HepG2 (cell line): ENCODE results near the gene CPAMD8. TPM values are rescaled to one million over a fixed set of nuclear protein-coding genes. Genes with fewer than 3 reads are reported as not detected.

Source experiments
- ATAC-seq: fragments of 200-7000 bp; cut with Tn5 transposase; 3 replicates; pipeline ENCODE4 v1.9.1; 2020; ENCODE audit warnings: mild to moderate bottlenecking, moderate library complexity
- BruUV-seq: library from RNA; stranded (reverse); fragments of 400-500 nt; replicated peaks from 2 replicates; lab custom pipeline; 2021; lab: Mats Ljungman, UMichigan
- CTCF ChIA-PET: fragments of 300-600 bp; formaldehyde crosslinking; extraction: SDS; loops from one replicate; lab custom pipeline; 2021; ENCODE audit warnings: low total read pairs, inconsistent platforms, low intra/inter-chr PET ratio; lab: Yijun Ruan, JAX
- POLR2A ChIA-PET: fragments of 350-600 bp; sonication (Branson Sonifier 250); formaldehyde crosslinking; loops from one replicate; lab custom pipeline; 2020; ENCODE audit warnings: antibody characterized with exemption, inconsistent platforms; lab: Yijun Ruan, JAX
- DNase-seq: peaks from one replicate; pipeline ENCODE4 v3.0.0-alpha.2; 2015; ENCODE audit warnings: low spot score
- FAIRE-seq: peaks from 3 replicates; lab custom pipeline; 2011; peaks lifted over from hg19 to GRCh38; lab: Jason Lieb, UNC
- H2AFZ ChIP-seq: one replicate; pipeline ENCODE4 v1.6.1; 2011; ENCODE audit warnings: low read length, inconsistent platforms
- H3K27ac ChIP-seq: fragments of 300-600 bp; 3 replicates; pipeline ENCODE4 v1.8.0; 2011; ENCODE audit warnings: mixed run types, mild to moderate bottlenecking, mixed read lengths, low read length, inconsistent platforms; ENCODE audit not compliant: insufficient read depth; ENCODE audit errors: extremely low read length
- H3K27me3 ChIP-seq, 2 experiments: fragments of 200-600 bp in 1 of 2; 2 replicates in 1 of 2; 3 replicates in 1 of 2; pipeline versions ENCODE4 v1.6.0 to v1.8.0; 2011; ENCODE audit warnings: low read length in 2 of 2, mild to moderate bottlenecking in 2 of 2, moderate library complexity in 2 of 2, inconsistent platforms in 1 of 2; ENCODE audit not compliant: insufficient read depth in 2 of 2, control insufficient read depth in 1 of 2
- H3K36me3 ChIP-seq, 2 experiments: fragments of 200-600 bp in 1 of 2; replicated peaks in 1 of 2; 2 replicates in 1 of 2; 3 replicates in 1 of 2; pipeline versions ENCODE4 v1.5.1 to v1.8.0; 2011; ENCODE audit warnings: low read length in 2 of 2, inconsistent platforms in 1 of 2; ENCODE audit not compliant: insufficient read depth in 2 of 2, control insufficient read depth in 1 of 2
- H3K4me1 ChIP-seq: 2 replicates; pipeline ENCODE4 v1.5.1; 2012; ENCODE audit warnings: low read length, inconsistent platforms; ENCODE audit not compliant: insufficient read depth
- H3K4me2 ChIP-seq: 2 replicates; pipeline ENCODE4 v1.6.0; 2011; ENCODE audit warnings: low read depth, low read length, inconsistent platforms
- H3K4me3 ChIP-seq, 3 experiments: fragments of 200-600 bp in 1 of 3; sonication (generic), shearing (Covaris generic) in 1 of 3; replicated peaks in 1 of 3; 2 replicates each; pipeline ENCODE4 v1.5.1; 2011 to 2016; ENCODE audit warnings: low read length in 3 of 3, inconsistent platforms in 2 of 3, low read depth in 2 of 3, mild to moderate bottlenecking in 2 of 3, control low read depth in 1 of 3, mixed read lengths in 1 of 3; ENCODE audit not compliant: insufficient read depth in 1 of 3
- H3K79me2 ChIP-seq: one replicate; pipeline ENCODE4 v1.6.1; 2011; ENCODE audit warnings: low read length, inconsistent platforms; ENCODE audit not compliant: insufficient read depth
- H3K9ac ChIP-seq: 2 replicates; pipeline ENCODE4 v1.6.0; 2011; ENCODE audit warnings: mild to moderate bottlenecking, low read depth, low read length, inconsistent platforms; ENCODE audit not compliant: insufficient read depth
- H3K9me3 ChIP-seq: 2 replicates; pipeline ENCODE4 v1.5.1; 2012; ENCODE audit warnings: mild to moderate bottlenecking, low read length
- H4K20me1 ChIP-seq: 2 replicates; pipeline ENCODE4 v1.6.0; 2011; ENCODE audit warnings: inconsistent platforms, mild to moderate bottlenecking, low read length, moderate library complexity; ENCODE audit not compliant: insufficient read depth
- E2F1 ChIP-seq: sonication (generic); formaldehyde crosslinking; IDR thresholded peaks from 2 replicates; pipeline ENCODE4 v1.5.0; 2020; ENCODE audit warnings: missing genetic modification reagents
- GFI1 ChIP-seq: sonication (generic); formaldehyde crosslinking; IDR thresholded peaks from 2 replicates; pipeline ENCODE4 v1.5.0; 2020; ENCODE audit warnings: missing genetic modification reagents, mild to moderate bottlenecking, borderline replicate concordance
- HBP1 ChIP-seq: IDR thresholded peaks from 2 replicates; pipeline ENCODE4 v1.6.1; 2016; ENCODE audit warnings: low read depth, control low read depth
- JUNB ChIP-seq: sonication (generic); formaldehyde crosslinking; IDR thresholded peaks from 2 replicates; pipeline ENCODE4 v1.8.0; 2022; ENCODE audit warnings: missing genetic modification reagents, mild to moderate bottlenecking, borderline replicate concordance
- KLF16 ChIP-seq, 2 experiments: sonication (generic) in 1 of 2; formaldehyde crosslinking in 1 of 2; IDR thresholded peaks; 2 replicates each; pipeline versions ENCODE4 v1.6.1 to v1.8.0; 2016 to 2023; ENCODE audit warnings: missing genetic modification reagents in 2 of 2, missing compliant biosample characterization in 1 of 2
- KLF6 ChIP-seq: IDR thresholded peaks from 2 replicates; pipeline ENCODE4 v1.8.0; 2016; ENCODE audit warnings: missing biosample characterization, missing genetic modification reagents
- NR2C2 ChIP-seq: sonication (generic); formaldehyde crosslinking; IDR thresholded peaks from 2 replicates; pipeline ENCODE4 v1.4.0; 2020; ENCODE audit warnings: missing genetic modification reagents, mild to moderate bottlenecking, moderate library complexity, borderline replicate concordance
- PHF5A ChIP-seq: IDR thresholded peaks from one replicate; pipeline ENCODE4 v1.6.1; 2018; ENCODE audit warnings: low read depth, missing genetic modification reagents; ENCODE audit not compliant: unreplicated experiment
- PPARG ChIP-seq: conservative IDR thresholded peaks from 2 replicates; pipeline ENCODE4 v1.6.1; 2016; ENCODE audit warnings: missing biosample characterization, missing genetic modification reagents
- SSRP1 ChIP-seq: IDR thresholded peaks from 2 replicates; pipeline ENCODE4 v1.6.1; 2016; ENCODE audit warnings: control low read depth
- TGIF2 ChIP-seq: IDR thresholded peaks from 2 replicates; pipeline ENCODE4 v1.6.1; 2016; ENCODE audit warnings: control low read depth, missing compliant biosample characterization
- ZBTB49 ChIP-seq: sonication (generic); formaldehyde crosslinking; IDR thresholded peaks from 2 replicates; pipeline ENCODE4 v1.4.0; 2020; ENCODE audit warnings: missing genetic modification reagents, borderline replicate concordance
- ZFYVE20 ChIP-seq: sonication (generic); formaldehyde crosslinking; IDR thresholded peaks from 2 replicates; pipeline ENCODE4 v1.8.0; 2023; ENCODE audit warnings: low read depth, mild to moderate bottlenecking, moderate library complexity, missing genetic modification reagents, borderline replicate concordance
- WGBS: methylation state at CpG from one replicate; pipeline ENCODE4 v1.1.6; 2017; ENCODE audit warnings: low lambda C conversion rate; 5-methylcytosine and 5-hydroxymethylcytosine counted together
- in situ Hi-C: cut with HindIII; loops from 2 replicates; pipeline ENCODE4 v1.10.0; 2017; ENCODE audit warnings: low pct_unique_long_range_greater_than_20kb; ENCODE audit not compliant: extremely low pct_ligation_motif_present
- intact Hi-C: fragments of 100-400 bp; cut with micrococcal nuclease; formaldehyde crosslinking; loops from one replicate; pipeline ENCODE4 v1.10.0; 2022; ENCODE audit not compliant: unreplicated experiment
- polyA plus RNA-seq, 8 experiments: library from polyadenylated mRNA; depleted of rRNA in 3 of 8; stranded (reverse) in 7 of 8; unstranded in 1 of 8; fragments of >200 nt; fragmentation: Illumina TruSeq in 4 of 8; extraction: Trizol in 4 of 8; gene quantifications; 2 replicates each; pipeline versions ENCODE4 v1.2.1 to v1.2.3, GENCODE V29; 2011 to 2016; ENCODE audit warnings: low read depth in 4 of 8, missing spikeins in 1 of 8, mixed read lengths in 1 of 8; ENCODE audit not compliant: insufficient read depth in 1 of 8
- total RNA-seq, 5 experiments: library from RNA; depleted of rRNA; stranded (reverse); fragments of >200 nt; fragmentation: Illumina TruSeq; extraction: Trizol; gene quantifications; 2 replicates each; pipeline ENCODE4 v1.2.3, GENCODE V29; 2016; ENCODE audit warnings: low read depth in 1 of 5
- TF ChIP-seq, protein P1 (sequence below): IDR thresholded peaks from 2 replicates; pipeline ENCODE4 v1.6.1; 2016; ENCODE audit warnings: missing biosample characterization, missing genetic modification reagents, low read depth
- TF ChIP-seq, protein P2 (sequence below): sonication (generic); formaldehyde crosslinking; IDR thresholded peaks from 2 replicates; pipeline ENCODE4 v1.4.0; 2020; ENCODE audit warnings: missing genetic modification reagents

Gene CPAMD8
- total and polyA plus RNA-seq, 2 of the 13 experiments (the other 11 are each of a cell fraction or from before 2014, with no cell fraction given): 0.29 to 0.34 TPM

- Histone ChIP-seq H3K4me1 (no peaks in the 10 kb centered on the region), H3K79me2 (no peaks in the 10 kb centered on the region), H3K36me3 (peaks cover 29 to 63% of the 10 kb centered on the region in 2 experiments), H4K20me1 (no peaks in the 10 kb centered on the region), H2AFZ (no peak overlapping the region), H3K27ac (no peak overlapping the region), H3K4me3 (no peak overlapping the region), H3K4me2 (no peak overlapping the region), H3K9me3 (no peaks in the 10 kb centered on the region), H3K9ac (no peak overlapping the region), H3K27me3 (no peaks in the 10 kb centered on the region)
- in situ Hi-C loops: loop anchor here (10.0 kb wide), 1 partner anchor 281 kb away; no protein-coding TSS in a partner anchor
- intact Hi-C loops: no loop called here
- over 99% methylated on average over 14 of the region's 15 CpGs for WGBS
- ChIA-PET CTCF (no interaction called here), POLR2A (no interaction called here)
- ATAC-seq: no peak
- no peak for FAIRE-seq
- no TSS peak for BruUV-seq
- DNase-seq: no peak
- TF ChIP-seq HBP1 (CRISPR knock-in tag) (no peak), JUNB (CRISPR knock-in tag) (no peak), SSRP1 (CRISPR knock-in tag) (no peak), PHF5A (CRISPR knock-in tag) (no peak), TGIF2 (CRISPR knock-in tag) (no peak), PPARG (CRISPR knock-in tag) (no peak), ZFYVE20 (CRISPR knock-in tag) (no peak), E2F1 (CRISPR knock-in tag) (no peak), KLF16 (CRISPR knock-in tag; IDR thresholded peaks at IDR 0.05) (no peak), NR2C2 (CRISPR knock-in tag) (no peak), KLF6 (CRISPR knock-in tag) (no peak), ZBTB49 (CRISPR knock-in tag) (no peak), GFI1 (CRISPR knock-in tag) (no peak)
- TF ChIP-seq, protein P1, sequence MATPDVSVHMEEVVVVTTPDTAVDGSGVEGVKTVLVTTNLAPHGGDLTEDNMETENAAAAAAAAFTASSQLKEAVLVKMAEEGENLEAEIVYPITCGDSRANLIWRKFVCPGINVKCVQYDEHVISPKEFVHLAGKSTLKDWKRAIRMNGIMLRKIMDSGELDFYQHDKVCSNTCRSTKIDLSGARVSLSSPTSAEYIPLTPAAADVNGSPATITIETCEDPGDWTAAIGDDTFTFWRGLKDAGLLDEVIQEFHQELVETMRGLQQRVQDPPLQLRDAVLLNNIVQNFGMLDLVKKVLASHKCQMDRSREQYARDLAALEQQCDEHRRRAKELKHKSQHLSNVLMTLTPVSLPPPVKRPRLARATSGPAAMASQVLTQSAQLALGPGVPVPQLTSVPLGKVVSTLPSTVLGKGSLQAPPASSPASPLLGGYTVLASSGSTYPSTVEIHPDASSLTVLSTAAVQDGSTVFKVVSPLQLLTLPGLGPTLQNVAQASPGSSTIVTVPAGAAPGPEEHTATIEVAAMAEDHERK (CRISPR knock-in tag): no peak
- TF ChIP-seq, protein P2, sequence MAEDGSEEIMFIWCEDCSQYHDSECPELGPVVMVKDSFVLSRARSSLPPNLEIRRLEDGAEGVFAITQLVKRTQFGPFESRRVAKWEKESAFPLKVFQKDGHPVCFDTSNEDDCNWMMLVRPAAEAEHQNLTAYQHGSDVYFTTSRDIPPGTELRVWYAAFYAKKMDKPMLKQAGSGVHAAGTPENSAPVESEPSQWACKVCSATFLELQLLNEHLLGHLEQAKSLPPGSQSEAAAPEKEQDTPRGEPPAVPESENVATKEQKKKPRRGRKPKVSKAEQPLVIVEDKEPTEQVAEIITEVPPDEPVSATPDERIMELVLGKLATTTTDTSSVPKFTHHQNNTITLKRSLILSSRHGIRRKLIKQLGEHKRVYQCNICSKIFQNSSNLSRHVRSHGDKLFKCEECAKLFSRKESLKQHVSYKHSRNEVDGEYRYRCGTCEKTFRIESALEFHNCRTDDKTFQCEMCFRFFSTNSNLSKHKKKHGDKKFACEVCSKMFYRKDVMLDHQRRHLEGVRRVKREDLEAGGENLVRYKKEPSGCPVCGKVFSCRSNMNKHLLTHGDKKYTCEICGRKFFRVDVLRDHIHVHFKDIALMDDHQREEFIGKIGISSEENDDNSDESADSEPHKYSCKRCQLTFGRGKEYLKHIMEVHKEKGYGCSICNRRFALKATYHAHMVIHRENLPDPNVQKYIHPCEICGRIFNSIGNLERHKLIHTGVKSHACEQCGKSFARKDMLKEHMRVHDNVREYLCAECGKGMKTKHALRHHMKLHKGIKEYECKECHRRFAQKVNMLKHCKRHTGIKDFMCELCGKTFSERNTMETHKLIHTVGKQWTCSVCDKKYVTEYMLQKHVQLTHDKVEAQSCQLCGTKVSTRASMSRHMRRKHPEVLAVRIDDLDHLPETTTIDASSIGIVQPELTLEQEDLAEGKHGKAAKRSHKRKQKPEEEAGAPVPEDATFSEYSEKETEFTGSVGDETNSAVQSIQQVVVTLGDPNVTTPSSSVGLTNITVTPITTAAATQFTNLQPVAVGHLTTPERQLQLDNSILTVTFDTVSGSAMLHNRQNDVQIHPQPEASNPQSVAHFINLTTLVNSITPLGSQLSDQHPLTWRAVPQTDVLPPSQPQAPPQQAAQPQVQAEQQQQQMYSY (CRISPR knock-in tag): no peak
These were observed 29.0 kb upstream of the CPAMD8 start for GRCh38 chr19:17055636-17056035.
